Gastroesophageal sphincter (tissue), 3 donors: Measurements from ENCODE around the gene IMP4.

Source experiments
- POLR2A ChIP-seq, 2 donors: fragments of 450-650 bp; IDR thresholded peaks; one replicate each; pipeline ENCODE4 v1.6.1; 2017; ENCODE audit warnings: antibody characterized with exemption in 2 of 2, mild to moderate bottlenecking in 2 of 2, moderate library complexity in 1 of 2
- POLR2AphosphoS5 ChIP-seq: sonication (generic); formaldehyde crosslinking; IDR thresholded peaks from one replicate; pipeline ENCODE4 v1.6.1; 2017; ENCODE audit warnings: antibody characterized with exemption
- TF ChIP-seq, protein P1 (sequence below), 4 experiments: fragments of 200-600 bp in 2 of 4; fragments of 450-650 bp in 2 of 4; sonication (generic) in 1 of 4; IDR thresholded peaks; one replicate each; pipeline ENCODE4 v1.5.1; 2017 to 2019; ENCODE audit warnings: antibody characterized with exemption in 4 of 4, mild to moderate bottlenecking in 2 of 4, moderate library complexity in 2 of 4

DNA sequence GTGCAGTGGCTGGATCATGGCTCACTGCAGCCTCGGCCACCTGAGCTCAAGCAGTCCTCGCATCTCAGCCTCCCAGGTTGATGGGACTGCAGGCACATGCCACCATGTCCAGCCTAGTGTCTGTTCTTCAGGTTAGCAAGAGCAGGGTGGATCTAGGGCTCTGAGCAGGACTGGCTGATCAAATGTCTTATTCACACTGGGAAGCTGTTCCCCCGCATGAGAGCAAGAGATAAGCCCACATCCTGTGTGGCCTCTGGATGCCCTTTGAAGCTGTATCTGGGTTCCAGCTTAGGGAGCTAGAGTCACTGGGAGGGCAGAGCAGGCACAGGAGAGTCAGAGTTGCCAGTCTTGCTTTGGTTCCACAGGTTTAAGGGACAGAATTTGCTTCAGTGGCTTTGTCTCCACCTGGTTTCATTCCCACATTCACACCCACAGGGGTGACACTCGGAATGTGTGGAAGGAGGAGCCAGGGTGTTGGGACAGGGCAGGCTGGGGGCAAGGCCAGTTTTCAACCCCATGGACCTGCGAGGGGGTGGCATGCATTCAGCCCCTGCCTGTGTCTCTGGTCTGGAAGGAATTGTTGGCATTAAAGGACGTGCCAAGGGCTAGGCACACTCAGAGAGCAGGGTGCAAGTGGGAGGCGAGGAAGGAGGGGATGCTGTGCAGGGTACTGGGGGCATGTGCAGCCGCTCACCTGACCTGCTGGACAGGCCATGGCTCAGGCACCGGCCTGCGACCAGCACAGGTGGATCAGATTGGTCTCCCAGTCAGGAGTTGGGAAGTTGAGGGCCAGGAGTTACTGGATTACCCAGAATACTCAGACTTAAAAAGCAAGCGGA, 37.6 kb downstream of the IMP4 start:
- TF ChIP-seq, protein P1, sequence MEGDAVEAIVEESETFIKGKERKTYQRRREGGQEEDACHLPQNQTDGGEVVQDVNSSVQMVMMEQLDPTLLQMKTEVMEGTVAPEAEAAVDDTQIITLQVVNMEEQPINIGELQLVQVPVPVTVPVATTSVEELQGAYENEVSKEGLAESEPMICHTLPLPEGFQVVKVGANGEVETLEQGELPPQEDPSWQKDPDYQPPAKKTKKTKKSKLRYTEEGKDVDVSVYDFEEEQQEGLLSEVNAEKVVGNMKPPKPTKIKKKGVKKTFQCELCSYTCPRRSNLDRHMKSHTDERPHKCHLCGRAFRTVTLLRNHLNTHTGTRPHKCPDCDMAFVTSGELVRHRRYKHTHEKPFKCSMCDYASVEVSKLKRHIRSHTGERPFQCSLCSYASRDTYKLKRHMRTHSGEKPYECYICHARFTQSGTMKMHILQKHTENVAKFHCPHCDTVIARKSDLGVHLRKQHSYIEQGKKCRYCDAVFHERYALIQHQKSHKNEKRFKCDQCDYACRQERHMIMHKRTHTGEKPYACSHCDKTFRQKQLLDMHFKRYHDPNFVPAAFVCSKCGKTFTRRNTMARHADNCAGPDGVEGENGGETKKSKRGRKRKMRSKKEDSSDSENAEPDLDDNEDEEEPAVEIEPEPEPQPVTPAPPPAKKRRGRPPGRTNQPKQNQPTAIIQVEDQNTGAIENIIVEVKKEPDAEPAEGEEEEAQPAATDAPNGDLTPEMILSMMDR (IDR thresholded peaks at IDR 0.05) = no peak
- no peak for TF ChIP-seq POLR2A (IDR thresholded peaks at IDR 0.05)
- no peak for TF ChIP-seq POLR2AphosphoS5
